ENCODE data around the gene HIGD1C. TPM values are rescaled to one million over a fixed set of nuclear protein-coding genes. Genes with fewer than 3 reads are reported as not detected.

The HIGD1C gene
- total RNA-seq, 2 donors from 2014 or later, result not detected

- H3K4me1 ChIP-seq, result peaks cover 15% of the 10 kb centered on the region
- no peaks in the 10 kb centered on the region for H3K36me3 ChIP-seq
- no peak for DNase-seq
- no peak for TF ChIP-seq CTCF (IDR thresholded peaks at IDR 0.05)
- intact Hi-C loops (cut with DNase I), result no loop called here
- H3K27ac ChIP-seq, result peak overlapping the region; percentile 82
- H3K27me3 ChIP-seq, result no peaks in the 10 kb centered on the region
- no peaks in the 10 kb centered on the region for H3K9me3 ChIP-seq
- peak overlapping the region in 1 of 2 donors; percentile 6 for H3K9ac ChIP-seq (ENCODE audit: low read depth in 2 of 2, low read length in 2 of 2)
- no peak overlapping the region for H3K4me3 ChIP-seq
These were observed 17.9 kb upstream of the HIGD1C start for GRCh38 chr12:50934371-50934851.

DNA sequence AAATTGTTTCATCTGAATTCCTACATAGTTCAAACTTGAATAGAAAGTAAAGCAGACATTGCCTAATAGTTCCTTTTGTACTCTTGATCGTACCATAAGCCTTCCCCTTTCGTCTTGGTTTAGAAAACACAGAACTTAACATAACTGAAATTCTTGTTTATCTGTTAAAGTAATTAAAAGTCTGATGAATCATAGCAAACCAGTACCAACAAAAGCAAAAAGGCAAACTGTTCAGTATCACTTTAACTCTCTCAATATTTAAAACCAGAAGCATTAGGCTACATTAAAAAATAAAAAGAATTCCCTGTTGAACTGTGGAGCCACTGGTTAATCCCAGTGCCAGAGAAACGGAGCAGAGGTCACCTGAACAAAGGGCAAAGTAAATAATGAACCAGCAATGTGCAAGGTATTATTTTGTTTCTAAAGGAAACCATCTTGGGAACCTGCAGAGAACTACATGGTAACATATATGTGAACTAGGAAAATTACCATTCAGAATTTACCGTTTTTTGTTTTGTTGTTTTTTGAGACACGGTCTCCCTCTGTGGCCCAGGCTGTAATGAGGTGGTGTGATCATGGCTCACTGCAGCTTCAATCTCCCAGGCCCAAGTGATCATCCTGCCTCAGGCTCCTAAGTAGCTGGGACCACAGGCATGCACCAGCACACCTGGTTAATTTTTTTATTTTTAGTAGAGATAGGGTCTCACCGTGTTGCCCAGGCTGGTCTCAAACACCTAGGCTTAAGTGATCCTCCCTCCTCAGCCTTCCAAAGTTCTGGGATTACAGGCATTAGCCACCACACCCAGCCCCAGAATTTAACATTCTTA, 17.1 kb upstream of the HIGD1C start:
- H3K27ac ChIP-seq, result peak overlapping the region; percentile 82
- no peak overlapping the region for H3K4me3 ChIP-seq
- no peaks in the 10 kb centered on the region for H3K9me3 ChIP-seq
- H3K27me3 ChIP-seq, result no peaks in the 10 kb centered on the region
- no peak for DNase-seq
- no peaks in the 10 kb centered on the region for H3K36me3 ChIP-seq
- peaks cover 15% of the 10 kb centered on the region for H3K4me1 ChIP-seq
- intact Hi-C loops (cut with DNase I), result no loop called here
- H3K9ac ChIP-seq (ENCODE audit: low read depth in 2 of 2, low read length in 2 of 2), result peak overlapping the region in 1 of 2 donors; percentile 6
- no peak for TF ChIP-seq CTCF (IDR thresholded peaks at IDR 0.05)

DNA sequence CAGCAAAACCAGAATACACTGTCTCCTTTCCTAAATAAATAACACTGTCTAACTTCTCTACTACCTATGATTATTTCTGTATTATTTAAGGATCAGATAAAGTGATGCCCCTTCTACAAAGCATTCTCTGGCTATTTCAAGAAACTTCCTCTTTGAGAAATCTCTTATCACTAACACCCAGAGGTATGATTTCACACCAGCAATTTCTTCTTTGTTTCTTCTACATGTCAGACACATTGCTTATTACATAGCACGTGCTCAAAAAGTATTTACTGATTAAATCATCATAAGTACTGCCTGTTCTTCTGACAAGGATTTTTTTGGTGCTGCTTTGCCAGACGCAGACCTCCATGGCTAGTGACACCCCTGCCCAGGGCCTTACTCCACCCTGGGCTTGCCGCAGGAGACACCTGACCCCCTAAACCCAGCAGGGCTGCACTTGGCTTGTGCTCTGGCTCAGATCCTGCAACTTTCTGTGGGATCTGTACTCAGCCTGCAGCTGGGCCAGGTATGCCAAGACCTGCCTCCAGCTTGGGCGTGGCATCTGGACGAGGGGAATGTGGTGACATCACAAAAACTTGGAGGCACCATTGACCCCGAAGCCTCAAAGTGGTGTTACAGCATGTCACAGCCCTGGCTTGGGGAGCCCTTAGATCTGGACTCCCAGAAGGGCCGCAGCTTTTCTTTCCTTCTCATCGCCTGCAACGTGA, 15.4 kb upstream of the HIGD1C start:
- Histone ChIP-seq H3K9me3 (no peaks in the 10 kb centered on the region), H3K9ac (ENCODE audit: low read depth in 2 of 2, low read length in 2 of 2) (no peak overlapping the region), H3K36me3 (no peaks in the 10 kb centered on the region), H3K27me3 (no peaks in the 10 kb centered on the region), H3K4me1 (peaks cover 10% of the 10 kb centered on the region), H3K27ac (no peak overlapping the region), H3K4me3 (no peak overlapping the region)
- intact Hi-C loops (cut with DNase I), result no loop called here
- no peak for DNase-seq
- TF ChIP-seq CTCF (IDR thresholded peaks at IDR 0.05), result no peak

DNA sequence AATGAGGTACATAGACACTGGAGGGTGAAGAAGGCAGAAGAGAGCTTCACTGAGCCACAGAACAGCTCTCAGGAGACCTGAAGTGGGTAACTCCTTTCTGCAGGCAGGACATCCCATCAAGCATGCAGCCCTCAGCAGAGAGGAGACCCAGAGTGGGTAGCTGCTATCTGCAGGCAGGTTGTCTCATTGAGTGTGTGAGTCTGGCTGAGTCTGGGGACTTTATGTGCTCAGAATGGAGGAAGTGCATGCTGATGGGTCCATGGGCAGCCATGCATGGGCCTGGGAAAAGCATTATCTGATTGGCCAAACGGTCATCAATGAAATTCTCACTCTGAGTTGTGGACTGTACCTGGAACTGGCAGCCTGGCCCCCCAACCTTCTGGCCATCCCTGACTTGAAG, 14.7 kb upstream of the HIGD1C start:
- H3K36me3 ChIP-seq, result no peaks in the 10 kb centered on the region
- TF ChIP-seq CTCF (IDR thresholded peaks at IDR 0.05), result no peak
- H3K4me3 ChIP-seq, result no peak overlapping the region
- no peak for DNase-seq
- no peak overlapping the region for H3K27ac ChIP-seq
- no peaks in the 10 kb centered on the region for H3K27me3 ChIP-seq
- H3K4me1 ChIP-seq, result peaks cover 10% of the 10 kb centered on the region
- intact Hi-C loops (cut with DNase I), result no loop called here
- no peaks in the 10 kb centered on the region for H3K9me3 ChIP-seq
- no peak overlapping the region for H3K9ac ChIP-seq (ENCODE audit: low read depth in 2 of 2, low read length in 2 of 2)

GRCh38 chr12:50947933-50948626, 4.3 kb upstream of the HIGD1C start:
- no peak for TF ChIP-seq CTCF (IDR thresholded peaks at IDR 0.05)
- H3K36me3 ChIP-seq, result no peaks in the 10 kb centered on the region
- intact Hi-C loops (cut with DNase I), result no loop called here
- DNase-seq, result no peak
- H3K9me3 ChIP-seq, result no peaks in the 10 kb centered on the region
- no peaks in the 10 kb centered on the region for H3K27me3 ChIP-seq
- no peaks in the 10 kb centered on the region for H3K4me1 ChIP-seq
- H3K27ac ChIP-seq, result no peak overlapping the region
- no peak overlapping the region for H3K4me3 ChIP-seq
- no peak overlapping the region for H3K9ac ChIP-seq (ENCODE audit: low read depth in 2 of 2, low read length in 2 of 2)

Data from colonic mucosa (tissue), 4 donors.